ENCODE data around the gene DNMT3B. TPM values are rescaled to one million over a fixed set of nuclear protein-coding genes. Genes with fewer than 3 reads are reported as not detected.

The DNMT3B gene
- total RNA-seq, 2 experiments from 2014 or later = 0.28 to 0.33 TPM

GRCh38 chr20:32834972-32835371 lies 72.8 kb downstream of the DNMT3B start:
- ChIA-PET CTCF (no interaction called here), POLR2A (interaction anchor here (1.0 kb wide), 1 partner anchor 93 kb away, joined by 3 read pairs; no protein-coding TSS in a partner anchor)
- H3K27ac Mint-ChIP-seq = no peak overlapping the region
- peaks cover 34% of the 10 kb centered on the region for H3K4me1 ChIP-seq (ENCODE audit: insufficient read depth, low read length)
- H3K4me1 Mint-ChIP-seq (ENCODE audit: low read depth) = peaks cover 66% of the 10 kb centered on the region
- ATAC-seq (ENCODE audit: poor library complexity) = no peak
- H3K36me3 Mint-ChIP-seq (ENCODE audit: low read depth) = peaks cover 90% of the 10 kb centered on the region
- DNase-seq = no peak
- H3K27me3 Mint-ChIP-seq = no peaks in the 10 kb centered on the region
- intact Hi-C loops (cut with DNase I, micrococcal nuclease) = loop anchor here (5.0 kb wide), 1 partner anchor 43 kb away; no protein-coding TSS in a partner anchor
- peaks cover 74% of the 10 kb centered on the region for H3K36me3 ChIP-seq (ENCODE audit: insufficient read depth, low read length)
- no peak overlapping the region for H3K4me3 ChIP-seq (ENCODE audit: low read length)
- H3K9me3 ChIP-seq (ENCODE audit: control insufficient read depth in 1 of 2, insufficient read depth in 1 of 2, low read length in 2 of 2) = no peaks in the 10 kb centered on the region
- TF ChIP-seq, protein P1, sequence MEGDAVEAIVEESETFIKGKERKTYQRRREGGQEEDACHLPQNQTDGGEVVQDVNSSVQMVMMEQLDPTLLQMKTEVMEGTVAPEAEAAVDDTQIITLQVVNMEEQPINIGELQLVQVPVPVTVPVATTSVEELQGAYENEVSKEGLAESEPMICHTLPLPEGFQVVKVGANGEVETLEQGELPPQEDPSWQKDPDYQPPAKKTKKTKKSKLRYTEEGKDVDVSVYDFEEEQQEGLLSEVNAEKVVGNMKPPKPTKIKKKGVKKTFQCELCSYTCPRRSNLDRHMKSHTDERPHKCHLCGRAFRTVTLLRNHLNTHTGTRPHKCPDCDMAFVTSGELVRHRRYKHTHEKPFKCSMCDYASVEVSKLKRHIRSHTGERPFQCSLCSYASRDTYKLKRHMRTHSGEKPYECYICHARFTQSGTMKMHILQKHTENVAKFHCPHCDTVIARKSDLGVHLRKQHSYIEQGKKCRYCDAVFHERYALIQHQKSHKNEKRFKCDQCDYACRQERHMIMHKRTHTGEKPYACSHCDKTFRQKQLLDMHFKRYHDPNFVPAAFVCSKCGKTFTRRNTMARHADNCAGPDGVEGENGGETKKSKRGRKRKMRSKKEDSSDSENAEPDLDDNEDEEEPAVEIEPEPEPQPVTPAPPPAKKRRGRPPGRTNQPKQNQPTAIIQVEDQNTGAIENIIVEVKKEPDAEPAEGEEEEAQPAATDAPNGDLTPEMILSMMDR (IDR thresholded peaks at IDR 0.05) = no peak
- no peaks in the 10 kb centered on the region for H3K27me3 ChIP-seq (ENCODE audit: control insufficient read depth in 1 of 2, insufficient read depth in 2 of 2, low read length in 2 of 2)
- no peak overlapping the region for H3K4me3 Mint-ChIP-seq
- no peaks in the 10 kb centered on the region for H3K9me3 Mint-ChIP-seq
- no peak overlapping the region for H3K27ac ChIP-seq (ENCODE audit: low read depth in 1 of 2, low read length in 2 of 2)

DNA sequence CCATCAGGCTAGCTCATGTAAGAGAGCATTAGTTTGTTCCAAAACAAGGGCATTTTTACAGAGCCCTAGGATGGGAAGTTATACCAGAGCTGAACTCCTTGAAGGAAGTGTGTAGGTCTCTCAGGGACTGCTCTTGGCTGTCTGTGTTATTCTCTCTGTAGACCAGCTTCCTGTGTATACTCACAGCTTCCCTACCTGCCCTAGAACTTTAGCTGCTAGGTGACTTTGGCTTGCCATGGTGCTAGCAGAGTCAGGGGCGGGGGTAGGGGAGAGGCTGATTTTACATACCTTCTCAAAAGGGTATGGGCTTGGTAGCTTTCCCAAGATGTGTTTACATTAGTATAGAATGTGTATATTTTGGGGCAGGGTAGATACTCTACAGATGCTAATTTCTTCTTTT lies 75.0 kb downstream of the DNMT3B start:
- Mint-ChIP-seq H3K27me3 (no peaks in the 10 kb centered on the region), H3K9me3 (no peaks in the 10 kb centered on the region), H3K36me3 (ENCODE audit: low read depth) (peaks cover 92% of the 10 kb centered on the region), H3K4me3 (no peak overlapping the region), H3K27ac (peak overlapping the region; percentile 72), H3K4me1 (ENCODE audit: low read depth) (peaks cover 67% of the 10 kb centered on the region)
- H3K27ac ChIP-seq (ENCODE audit: low read depth in 1 of 2, low read length in 2 of 2) = peak overlapping the region in 1 of 2 donors; percentile 29
- DNase-seq (no peak), ATAC-seq (ENCODE audit: poor library complexity) (no peak)
- POLR2A ChIA-PET = interaction anchor here (0.8 kb wide), 1 partner anchor 45 kb away, joined by 3 read pairs; no protein-coding TSS in a partner anchor
- no peaks in the 10 kb centered on the region for H3K27me3 ChIP-seq (ENCODE audit: control insufficient read depth in 1 of 2, insufficient read depth in 2 of 2, low read length in 2 of 2)
- no peaks in the 10 kb centered on the region for H3K9me3 ChIP-seq (ENCODE audit: control insufficient read depth in 1 of 2, insufficient read depth in 1 of 2, low read length in 2 of 2)
- H3K4me3 ChIP-seq (ENCODE audit: low read length) = no peak overlapping the region
- CTCF ChIA-PET = interaction anchor here (0.6 to 2.6 kb wide), 2 partner anchors 11 to 47 kb away, joined by 3 to 5 read pairs; no protein-coding TSS in a partner anchor
- peaks cover 27% of the 10 kb centered on the region for H3K4me1 ChIP-seq (ENCODE audit: insufficient read depth, low read length)
- intact Hi-C loops (cut with DNase I, micrococcal nuclease) = no loop called here
- TF ChIP-seq, protein P1 (IDR thresholded peaks at IDR 0.05) = no peak
- H3K36me3 ChIP-seq (ENCODE audit: insufficient read depth, low read length) = peaks cover 72% of the 10 kb centered on the region

DNA sequence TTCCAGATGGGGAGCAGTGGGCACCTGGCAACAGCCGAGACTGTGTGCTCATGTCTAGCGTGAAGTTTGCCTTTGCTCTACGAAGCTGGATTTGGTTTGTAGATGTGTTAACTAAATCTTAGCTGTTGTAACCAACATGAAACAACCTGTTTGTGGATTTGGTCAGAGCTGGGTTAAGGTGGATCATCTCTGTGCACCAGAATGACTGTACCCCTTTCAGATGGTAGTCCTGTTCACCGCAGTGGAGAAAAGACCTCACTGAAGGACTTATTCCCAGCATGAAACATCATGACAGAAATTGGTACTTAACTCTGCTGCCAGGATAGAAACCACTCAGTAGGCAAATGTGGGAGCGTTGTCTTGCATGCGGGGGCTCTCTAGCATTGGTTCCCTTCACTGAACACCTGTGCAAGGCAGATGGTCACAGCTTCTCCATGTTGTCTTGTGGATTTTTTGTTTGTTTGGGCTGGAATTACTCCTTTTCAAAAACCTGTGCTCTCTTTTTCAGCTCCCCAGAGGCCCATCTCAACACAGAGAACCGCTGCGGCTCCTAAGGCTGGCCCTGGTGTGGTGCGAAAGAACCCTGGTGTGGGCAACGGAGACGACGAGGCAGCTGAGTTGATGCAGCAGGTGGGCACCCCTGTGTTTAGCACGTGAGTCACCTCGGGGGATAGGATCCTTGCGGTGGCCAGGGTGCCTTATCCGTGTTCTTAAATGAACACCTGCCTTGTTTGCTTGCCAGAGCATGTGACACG lies 77.2 kb downstream of the DNMT3B start:
- Histone ChIP-seq H3K27me3 (ENCODE audit: control insufficient read depth in 1 of 2, insufficient read depth in 2 of 2, low read length in 2 of 2) (no peaks in the 10 kb centered on the region), H3K27ac (ENCODE audit: low read depth in 1 of 2, low read length in 2 of 2) (no peak overlapping the region), H3K4me1 (ENCODE audit: insufficient read depth, low read length) (peaks cover 22% of the 10 kb centered on the region), H3K4me3 (ENCODE audit: low read length) (no peak overlapping the region), H3K9me3 (ENCODE audit: control insufficient read depth in 1 of 2, insufficient read depth in 1 of 2, low read length in 2 of 2) (no peaks in the 10 kb centered on the region), H3K36me3 (ENCODE audit: insufficient read depth, low read length) (peaks cover 78% of the 10 kb centered on the region)
- H3K27me3 Mint-ChIP-seq = no peaks in the 10 kb centered on the region
- TF ChIP-seq, protein P1 (IDR thresholded peaks at IDR 0.05) = no peak
- POLR2A ChIA-PET = no interaction called here
- CTCF ChIA-PET = interaction anchor here (2.6 kb wide), 1 partner anchor 49 kb away, joined by 5 read pairs; no protein-coding TSS in a partner anchor
- no peak overlapping the region for H3K4me3 Mint-ChIP-seq
- DNase-seq (no peak), ATAC-seq (ENCODE audit: poor library complexity) (no peak)
- H3K9me3 Mint-ChIP-seq = no peaks in the 10 kb centered on the region
- peak overlapping the region; percentile 72 for H3K27ac Mint-ChIP-seq
- peaks cover 94% of the 10 kb centered on the region for H3K36me3 Mint-ChIP-seq (ENCODE audit: low read depth)
- H3K4me1 Mint-ChIP-seq (ENCODE audit: low read depth) = peaks cover 66% of the 10 kb centered on the region
- intact Hi-C loops (cut with DNase I, micrococcal nuclease) = no loop called here
